Activated gamma-delta T cell treated with anti-CD3 and anti-CD28 coated beads, Interleukin-2, amount 50 U/mL, for 16 hours (primary cell): Measurements from ENCODE around the gene EMILIN1.

Experiments
- DNase-seq: peaks from one replicate; pipeline ENCODE4 v3.0.0-alpha.2; 2020; ENCODE audit warnings: low read depth

Gene EMILIN1

DNA sequence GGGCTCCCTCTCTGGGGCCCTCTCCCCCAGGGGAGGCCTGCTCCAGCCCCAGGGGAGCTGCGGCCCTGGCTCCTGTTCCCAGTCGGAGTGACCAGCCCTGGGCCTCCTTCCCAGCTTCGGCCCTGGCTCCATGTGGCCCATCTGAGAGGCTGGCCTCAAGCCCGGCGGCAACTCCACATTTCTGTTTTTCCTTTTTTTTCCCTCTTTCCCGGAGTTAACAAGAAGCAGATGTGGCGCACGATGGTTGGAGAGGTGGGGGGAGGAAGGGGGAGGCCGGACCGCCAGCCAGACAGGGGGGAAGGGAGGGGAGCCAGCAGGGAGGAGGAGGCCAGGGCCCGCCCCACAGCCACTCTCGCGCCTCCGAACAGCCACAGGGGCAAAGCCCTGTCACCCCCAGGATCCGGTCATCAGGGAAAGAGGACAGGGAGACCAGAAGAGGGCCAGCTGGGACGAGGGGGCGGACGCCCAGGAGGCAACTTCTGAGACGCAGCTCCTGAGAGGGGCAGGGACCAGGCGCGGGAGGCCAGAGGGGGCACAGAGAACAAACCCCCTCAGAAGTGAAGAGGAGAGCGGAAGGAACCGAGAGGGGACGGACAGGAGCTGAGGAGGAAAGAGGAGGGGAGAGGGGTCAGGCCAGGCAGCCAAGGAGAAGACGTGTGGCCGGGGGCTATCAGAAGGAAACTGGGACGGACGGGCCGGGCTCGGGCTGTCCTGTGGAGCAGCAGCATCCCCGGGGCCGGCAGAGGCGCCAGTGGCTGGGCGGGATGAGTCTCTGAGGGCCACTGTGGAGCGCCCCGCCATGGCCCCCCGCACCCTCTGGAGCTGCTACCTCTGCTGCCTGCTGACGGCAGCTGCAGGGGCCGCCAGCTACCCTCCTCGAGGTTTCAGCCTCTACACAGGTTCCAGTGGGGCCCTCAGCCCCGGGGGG is at the start of gene EMILIN1:
TSS of gene EMILIN1 (plus strand) at position 349 of the 928 bp plus-strand sequence. CDS start at position 800, 451 bp downstream.
- DNase-seq = no peak

GRCh38 chr2:27029051-27029450 is 49.4 kb upstream of the EMILIN1 start:
- no peak for DNase-seq

- DNase-seq = peak; percentile 55
These were observed 45.7 kb upstream of the EMILIN1 start, which contains the start of gene TMEM214 for GRCh38 chr2:27032495-27033252. TSS of gene TMEM214 (plus strand) at chr2:27032965. CDS start at chr2:27033016, 51 bp downstream.

- no peak for DNase-seq
These were observed 45.1 kb upstream of the EMILIN1 start for GRCh38 chr2:27033253-27033852.

DNA sequence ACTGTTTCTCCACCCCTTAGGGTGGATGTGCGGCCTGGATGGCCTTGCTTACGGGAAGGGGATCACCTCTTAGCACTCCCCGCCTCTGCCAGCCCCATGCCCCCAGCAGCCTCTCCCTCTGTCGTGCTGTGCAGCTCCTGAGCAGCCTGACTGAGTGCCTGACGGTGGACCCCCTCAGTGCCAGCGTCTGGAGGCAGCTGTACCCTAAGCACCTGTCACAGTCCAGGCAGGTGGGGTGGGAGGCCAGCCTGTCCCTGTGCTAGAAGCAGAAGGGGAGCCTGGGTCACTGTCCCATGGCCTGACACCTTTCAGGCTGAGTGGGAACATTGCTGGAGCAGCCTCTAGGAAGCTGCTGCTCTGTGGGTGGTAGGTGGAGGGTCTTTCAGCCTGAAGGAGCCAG is 40.4 kb upstream of the EMILIN1 start:
- no peak for DNase-seq

- DNase-seq = no peak
These were observed 39.6 kb upstream of the EMILIN1 start for GRCh38 chr2:27038631-27039339.

DNA sequence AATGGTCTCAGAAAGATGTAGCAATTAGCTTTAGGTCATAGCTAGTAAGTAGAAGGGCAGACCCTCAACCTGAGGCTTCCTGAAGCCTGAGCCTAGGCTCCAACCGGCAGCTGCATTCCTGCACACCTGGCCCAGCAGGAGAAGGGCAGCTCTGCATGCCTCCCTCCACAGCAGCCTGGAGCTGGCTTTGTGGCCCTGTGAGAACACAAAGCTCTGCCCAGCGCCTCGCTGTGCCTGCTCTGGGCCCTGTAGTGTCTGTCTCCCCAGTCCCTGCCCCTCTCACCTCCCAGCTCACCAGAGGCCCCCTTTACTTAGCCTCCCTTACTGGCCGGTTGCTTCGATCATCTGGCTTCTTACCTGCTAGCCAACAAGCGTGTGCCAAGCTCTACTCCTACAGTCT is 39.0 kb upstream of the EMILIN1 start:
- DNase-seq = no peak

GRCh38 chr2:27039871-27040270 is 38.5 kb upstream of the EMILIN1 start:
- no peak for DNase-seq

DNA sequence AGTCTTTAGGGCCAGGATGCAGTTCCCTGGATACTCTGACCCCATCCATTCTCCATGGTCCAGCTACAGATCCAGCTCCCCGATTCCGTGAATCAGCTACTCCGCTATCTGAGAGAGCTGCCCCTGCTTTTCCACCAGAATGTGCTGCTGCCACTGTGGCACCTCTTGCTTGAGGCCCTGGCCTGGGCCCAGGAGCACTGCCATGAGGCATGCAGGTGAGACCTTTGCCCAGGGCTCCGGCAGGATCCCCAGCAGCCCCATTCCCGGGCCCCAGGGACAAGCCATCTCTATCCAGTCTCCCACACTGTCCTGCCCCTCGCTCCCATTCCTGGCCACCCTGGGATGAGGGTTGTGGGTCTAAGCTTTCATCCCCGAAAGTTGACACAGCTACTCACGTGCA is 38.1 kb upstream of the EMILIN1 start:
- no peak for DNase-seq

DNA sequence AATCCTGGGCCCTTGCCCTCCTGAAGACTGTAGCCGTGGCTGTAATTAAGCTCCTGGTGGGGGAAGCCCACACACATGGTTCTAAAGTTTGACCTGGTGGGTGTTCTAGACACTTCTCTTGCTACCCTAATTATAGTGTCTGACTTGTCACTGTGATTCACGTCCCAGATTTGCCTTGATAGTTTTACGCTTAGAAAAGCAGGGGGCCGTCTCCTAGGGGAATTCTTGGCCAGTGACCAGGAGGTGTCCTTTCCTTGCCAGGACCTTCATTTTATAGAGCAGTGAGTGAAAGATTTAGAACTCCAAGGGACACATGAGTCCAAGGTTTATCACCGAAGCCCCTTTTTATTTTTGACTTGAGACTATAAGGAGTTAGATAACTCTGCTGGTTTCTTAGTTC is 36.7 kb upstream of the EMILIN1 start:
- no peak for DNase-seq

DNA sequence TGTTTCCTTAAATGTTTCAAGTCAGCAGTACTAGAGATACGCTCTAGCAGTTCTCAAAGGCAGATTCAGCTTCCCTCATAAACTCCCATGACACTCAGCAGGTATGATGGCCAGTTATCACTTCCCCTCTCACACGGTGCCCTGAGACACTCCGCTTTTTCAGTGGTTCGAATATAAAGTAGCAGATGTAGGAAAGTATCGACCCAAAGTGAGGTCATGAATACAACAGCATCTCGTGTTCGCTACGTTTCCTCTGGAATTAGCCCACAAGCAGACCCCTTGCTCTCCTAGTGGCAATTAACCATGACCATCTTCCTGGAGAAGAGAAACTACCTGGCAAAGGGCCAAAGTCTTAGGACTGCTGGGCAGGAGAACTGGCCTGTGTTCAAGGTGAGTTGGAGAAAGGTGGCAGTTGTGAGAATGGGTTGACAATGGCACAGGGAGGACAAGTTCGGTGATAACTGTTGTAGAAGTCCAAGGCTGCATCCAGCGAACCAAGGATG is 36.2 kb upstream of the EMILIN1 start:
- DNase-seq = no peak

- DNase-seq = no peak
These were observed 35.3 kb upstream of the EMILIN1 start for GRCh38 chr2:27042985-27043634.

DNA sequence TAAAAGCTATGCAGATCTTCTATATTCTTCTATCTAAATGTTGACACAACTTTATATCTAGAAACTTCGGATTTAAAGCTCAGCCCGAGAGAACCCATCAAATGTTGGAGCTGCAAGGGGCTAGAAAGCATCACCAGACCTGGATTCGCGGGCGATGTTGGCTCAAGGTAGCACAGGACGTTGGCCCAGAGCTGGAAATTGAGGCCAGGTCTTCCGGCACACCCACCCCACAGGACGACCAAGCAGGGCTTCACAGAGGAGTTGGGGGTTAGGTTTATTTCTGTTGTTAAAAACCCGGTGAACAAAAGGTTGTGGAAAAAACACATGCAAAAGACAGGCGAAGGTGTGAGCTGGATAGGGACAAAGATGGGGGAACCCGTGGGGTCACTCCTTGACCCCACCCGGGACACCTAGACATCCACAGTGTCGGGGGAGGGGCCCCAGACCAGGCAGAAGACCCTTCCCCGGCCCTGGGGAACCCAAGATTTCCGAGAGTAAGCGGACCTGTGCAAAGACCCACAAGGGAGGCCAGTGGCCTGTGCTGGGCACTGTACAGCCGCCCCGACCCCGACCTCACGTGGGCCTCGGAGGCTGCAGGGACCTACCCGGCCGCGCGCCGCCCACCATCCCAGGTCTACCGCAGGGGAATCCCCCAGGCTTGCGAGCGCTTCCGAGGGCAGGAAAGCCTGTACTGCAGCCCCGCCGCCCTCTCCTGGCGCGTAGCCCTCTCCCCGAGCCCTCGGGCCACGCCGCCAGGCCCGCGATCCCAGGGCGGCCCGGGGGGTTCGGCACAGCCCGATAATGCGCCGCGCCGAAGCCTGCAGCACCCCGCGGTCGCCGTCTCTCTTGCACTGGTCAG is 28.8 kb upstream of the EMILIN1 start:
- peak; percentile 53 for DNase-seq

DNA sequence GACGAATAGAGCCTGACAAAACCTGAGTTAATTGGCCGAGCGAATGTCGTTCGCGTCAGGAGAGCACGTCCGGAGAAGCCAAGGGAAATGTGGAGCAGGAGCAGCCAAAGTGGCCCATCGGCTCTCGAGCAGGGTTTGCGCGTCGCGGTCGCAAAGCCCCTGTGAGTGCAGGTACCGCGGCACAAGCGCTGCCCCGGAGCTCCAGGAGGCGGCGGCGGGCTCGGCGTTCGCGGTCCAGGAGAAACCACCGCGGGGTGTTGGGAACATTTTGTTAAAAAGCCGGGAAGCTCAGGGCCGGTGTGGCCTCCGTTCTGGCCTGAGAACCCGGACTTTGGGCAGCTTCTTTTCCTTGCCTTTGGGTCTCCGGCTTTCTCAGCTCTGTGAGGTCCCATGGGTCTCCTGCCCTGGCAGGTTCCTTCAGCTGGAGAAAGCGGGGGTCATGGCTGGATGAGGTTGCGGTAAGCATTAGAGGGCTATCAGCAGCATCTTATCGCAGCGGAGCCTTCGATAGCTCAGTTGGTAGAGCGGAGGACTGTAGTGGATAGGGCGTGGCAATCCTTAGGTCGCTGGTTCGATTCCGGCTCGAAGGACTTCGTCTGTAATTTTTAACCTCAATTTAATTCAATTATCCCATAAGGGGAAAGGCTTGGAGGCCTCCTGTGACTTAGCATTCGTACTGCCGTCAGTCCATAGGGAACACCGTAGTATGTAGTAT is 28.0 kb upstream of the EMILIN1 start:
- peak; percentile 90 for DNase-seq

DNA sequence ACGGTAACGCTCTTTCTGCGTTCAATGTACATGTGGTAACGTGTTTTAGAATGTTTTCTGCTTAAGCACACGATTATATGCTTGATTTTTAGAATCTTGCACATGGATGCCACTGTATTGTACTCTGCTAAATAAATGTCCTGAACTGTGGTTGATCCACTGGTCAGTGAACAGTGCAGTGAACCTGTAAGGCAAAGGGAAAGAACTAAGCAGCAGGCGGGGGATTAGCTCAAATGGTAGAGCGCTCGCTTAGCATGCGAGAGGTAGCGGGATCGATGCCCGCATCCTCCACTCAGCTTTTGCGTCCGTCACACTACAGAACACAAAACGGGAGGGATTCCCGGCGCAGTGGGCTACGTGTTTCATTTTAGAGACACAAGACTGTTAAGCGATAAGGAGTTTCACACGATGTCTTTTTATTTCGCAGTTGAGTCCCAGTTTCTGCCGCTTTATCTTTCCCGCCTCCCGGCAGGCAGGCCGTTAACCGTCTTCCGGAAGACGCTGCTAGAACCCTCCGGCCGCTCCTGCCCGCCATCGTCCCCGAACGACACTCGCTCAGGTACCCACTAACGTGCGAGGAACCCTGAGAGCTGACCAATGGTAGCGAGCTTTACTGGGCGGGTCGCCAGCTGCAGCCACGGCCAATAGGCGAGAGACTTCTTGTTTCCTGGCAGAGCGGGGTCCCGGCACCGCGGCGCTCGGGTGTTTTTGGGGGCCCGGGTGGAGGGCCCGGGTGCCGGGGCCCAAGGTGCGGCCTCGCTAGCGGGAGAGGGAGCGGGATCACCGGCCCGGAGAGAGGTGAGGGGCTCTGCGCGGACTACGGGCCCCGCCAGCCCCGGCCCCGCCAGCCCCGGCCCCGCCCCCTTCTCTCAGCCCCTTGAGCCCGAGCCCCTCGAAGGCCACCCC is 27.2 kb upstream of the EMILIN1 start, which contains the start of gene AGBL5:
TSS of gene AGBL5 (plus strand) at position 673 of the 906 bp plus-strand sequence. CDS start 1,291 bp downstream, outside the sequence.
- peak; percentile 91 for DNase-seq

- DNase-seq = no peak
These were observed 26.3 kb upstream of the EMILIN1 start for GRCh38 chr2:27051902-27052645.

GRCh38 chr2:27053321-27053720 is 25.1 kb upstream of the EMILIN1 start:
- no peak for DNase-seq

DNA sequence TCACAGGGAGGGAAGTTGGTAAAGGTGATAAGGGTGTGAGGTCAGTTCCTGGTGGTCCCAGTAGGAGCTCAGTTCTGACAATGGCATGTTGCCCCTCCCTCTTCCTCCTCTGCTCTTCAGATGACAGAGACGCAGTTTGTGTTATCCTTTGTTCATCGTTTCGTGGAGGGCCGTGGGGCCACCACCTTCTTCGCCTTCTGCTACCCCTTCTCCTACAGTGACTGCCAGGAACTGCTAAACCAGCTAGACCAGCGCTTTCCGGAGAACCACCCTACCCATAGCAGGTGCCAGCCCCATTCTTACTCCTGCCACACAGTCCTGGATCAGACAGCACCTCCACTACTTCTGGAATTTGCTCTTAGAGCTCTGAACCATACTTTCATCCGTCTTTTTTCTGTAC is 24.6 kb upstream of the EMILIN1 start:
- no peak for DNase-seq
